ENCODE results near the gene KCND3. TPM values are rescaled to one million over a fixed set of nuclear protein-coding genes. Genes with fewer than 3 reads are reported as not detected.

KCND3 gene
- total RNA-seq, 1 experiment from 2014 or later, result 0.15 TPM

GRCh38 chr1:111818546-111818945 lies 170.9 kb downstream of the KCND3 start:
- H3K9me3 ChIP-seq (ENCODE audit: control insufficient read depth, low read depth, low read length), result no peaks in the 10 kb centered on the region
- H3K27ac Mint-ChIP-seq, result no peak overlapping the region
- H4K91ac ChIP-seq (ENCODE audit: insufficient read length, low read depth, low read length), result no peak overlapping the region
- no peak overlapping the region for H2AK5ac ChIP-seq (ENCODE audit: insufficient read length, low read length)
- no peak overlapping the region for H3K4me3 Mint-ChIP-seq
- H3K56ac ChIP-seq (ENCODE audit: insufficient read length, low read depth, low read length), result no peak overlapping the region
- H3K18ac ChIP-seq (ENCODE audit: insufficient read length, low read depth, low read length), result no peak overlapping the region
- no CpG with 5 or more reads among the region's 5 CpGs for WGBS (ENCODE audit: extremely low coverage, insufficient read length, low lambda C conversion rate)
- peaks cover 0 to 3% of the 10 kb centered on the region in 2 experiments; a peak in 2 of 4 replicates for H3K4me1 Mint-ChIP-seq
- H2AFZ ChIP-seq (ENCODE audit: low read length), result no peak overlapping the region
- no peaks in the 10 kb centered on the region for H4K20me1 ChIP-seq (ENCODE audit: control insufficient read depth, insufficient read depth, insufficient read length)
- no peaks in the 10 kb centered on the region for H3K79me2 ChIP-seq (ENCODE audit: insufficient read depth, low read length)
- no peak overlapping the region for H4K5ac ChIP-seq (ENCODE audit: insufficient read length, low read depth, low read length)
- H3T11ph ChIP-seq (ENCODE audit: low read length), result no peak overlapping the region
- no peak for DNase-seq
- no peaks in the 10 kb centered on the region for H3K4me1 ChIP-seq (ENCODE audit: insufficient read depth, low read length)
- no peak overlapping the region for H3K9ac ChIP-seq (ENCODE audit: extremely low read depth, insufficient read length, low read length)
- H3K4ac ChIP-seq (ENCODE audit: low read depth, low read length), result no peak overlapping the region
- no peaks in the 10 kb centered on the region for H3K79me1 ChIP-seq (ENCODE audit: insufficient read depth, low read depth, low read length, poor library complexity, severe bottlenecking)
- H2BK20ac ChIP-seq (ENCODE audit: low read depth, low read length, poor library complexity, severe bottlenecking), result no peak overlapping the region
- no peak for TF ChIP-seq CTCF (conservative IDR thresholded peaks at IDR 0.05)
- no peak overlapping the region for H2BK12ac ChIP-seq (ENCODE audit: insufficient read length, low read depth, low read length)
- no peak overlapping the region for H3K27ac ChIP-seq (ENCODE audit: insufficient read length, low read depth, low read length)
- no peak overlapping the region for H3K23ac ChIP-seq (ENCODE audit: insufficient read length, low read depth, low read length)
- no peak overlapping the region for H4K8ac ChIP-seq (replicated peaks; ENCODE audit: insufficient read length, low read depth, low read length)
- no peaks in the 10 kb centered on the region for H3K27me3 ChIP-seq (ENCODE audit: insufficient read depth, low read length)
- no peak overlapping the region for H2BK15ac ChIP-seq (ENCODE audit: low read depth, low read length)
- peaks cover under 1% of the 10 kb centered on the region; the same call in 1 of the 2 replicates for H3K27me3 Mint-ChIP-seq (ENCODE audit: low read depth)
- H3K36me3 Mint-ChIP-seq (ENCODE audit: insufficient read depth in 1 of 3, low read depth in 3 of 3), result no peaks in the 10 kb centered on the region
- H2BK120ac ChIP-seq (ENCODE audit: low read depth, low read length, poor library complexity, severe bottlenecking), result no peak overlapping the region
- no peak overlapping the region for H2BK5ac ChIP-seq (ENCODE audit: insufficient read length, low read length)
- H3K14ac ChIP-seq (ENCODE audit: insufficient read depth, low read length), result no peak overlapping the region
- no peak overlapping the region for H3K4me2 ChIP-seq (ENCODE audit: insufficient read depth, insufficient read length, low read length)
- no peaks in the 10 kb centered on the region for H3K9me3 Mint-ChIP-seq
- no peaks in the 10 kb centered on the region for H3K23me2 ChIP-seq (ENCODE audit: insufficient read length, low read depth, low read length, poor library complexity, severe bottlenecking)

Data from H9 (cell line).